Stimulated activated CD8-positive, alpha-beta memory T cell treated with anti-CD3 and anti-CD28 coated beads, Interleukin-12 subunit alpha, Interleukin-12 subunit beta, amount 100 ng/mL, for 4 hours (primary cell): ENCODE data around the gene DSG2.
"Not testable (repeated sequence)": the region's sequence is repeated elsewhere in the genome, so short reads cannot be mapped to it uniquely, and the experiment has no call there.

Experiments used
- DNase-seq: peaks from one replicate; pipeline ENCODE4 v3.0.0-alpha.2; 2020; ENCODE audit warnings: low read depth

DSG2 gene

GRCh38 chr18:31497836-31498573, at the start of gene DSG2:
TSS of gene DSG2 (plus strand) at chr18:31498177. CDS start at chr18:31498252, 75 bp downstream.
- no peak for DNase-seq

GRCh38 chr18:31450409-31450808, 47.6 kb upstream of the DSG2 start:
- DNase-seq: no peak

GRCh38 chr18:31451625-31452024, 46.4 kb upstream of the DSG2 start:
- no peak for DNase-seq

GRCh38 chr18:31454066-31454708, 43.8 kb upstream of the DSG2 start:
- no peak for DNase-seq

- no peak for DNase-seq
Measured at GRCh38 chr18:31469629-31470028, 28.3 kb upstream of the DSG2 start.

- no peak for DNase-seq
Measured at GRCh38 chr18:31478688-31479087, 19.3 kb upstream of the DSG2 start.

GRCh38 chr18:31482051-31482450, 15.9 kb upstream of the DSG2 start:
- DNase-seq: no peak

- DNase-seq: no peak
Measured at GRCh38 chr18:31483396-31483795, 14.6 kb upstream of the DSG2 start.

- no peak for DNase-seq
Measured at GRCh38 chr18:31484461-31484860, 13.5 kb upstream of the DSG2 start.

GRCh38 chr18:31486165-31486564, 11.8 kb upstream of the DSG2 start:
- DNase-seq: no peak

GRCh38 chr18:31487246-31488015, 10.5 kb upstream of the DSG2 start:
- DNase-seq: no peak

- DNase-seq: no peak
Measured at GRCh38 chr18:31489311-31489710, 8.7 kb upstream of the DSG2 start.

GRCh38 chr18:31490387-31490786, 7.6 kb upstream of the DSG2 start:
- DNase-seq: no peak

- no peak for DNase-seq
Measured at GRCh38 chr18:31490833-31491232, 7.1 kb upstream of the DSG2 start.

GRCh38 chr18:31491586-31491985, 6.4 kb upstream of the DSG2 start:
- no peak for DNase-seq

GRCh38 chr18:31492671-31493070, 5.3 kb upstream of the DSG2 start:
- DNase-seq: no peak

GRCh38 chr18:31493171-31493570, 4.8 kb upstream of the DSG2 start:
- no peak for DNase-seq

- DNase-seq: no peak
Measured at GRCh38 chr18:31493941-31494340, 4.0 kb upstream of the DSG2 start.

- DNase-seq: not testable (repeated sequence)
Measured at GRCh38 chr18:31494705-31495244, 3.2 kb upstream of the DSG2 start.

GRCh38 chr18:31497404-31497835, 557 bp upstream of the DSG2 start:
- DNase-seq: no peak

GRCh38 chr18:31498574-31499524, 872 bp downstream of the DSG2 start:
- DNase-seq: no peak
